ENCODE results near the gene ARHGEF4.

Gene ARHGEF4

GRCh38 chr2:130837811-130838565 is 1.3 kb downstream of the ARHGEF4 start:
- no peak for DNase-seq

GRCh38 chr2:130839011-130839780 is 2.5 kb downstream of the ARHGEF4 start:
- DNase-seq, result no peak

GRCh38 chr2:130840506-130840905 is 3.8 kb downstream of the ARHGEF4 start:
- DNase-seq, result no peak

DNA sequence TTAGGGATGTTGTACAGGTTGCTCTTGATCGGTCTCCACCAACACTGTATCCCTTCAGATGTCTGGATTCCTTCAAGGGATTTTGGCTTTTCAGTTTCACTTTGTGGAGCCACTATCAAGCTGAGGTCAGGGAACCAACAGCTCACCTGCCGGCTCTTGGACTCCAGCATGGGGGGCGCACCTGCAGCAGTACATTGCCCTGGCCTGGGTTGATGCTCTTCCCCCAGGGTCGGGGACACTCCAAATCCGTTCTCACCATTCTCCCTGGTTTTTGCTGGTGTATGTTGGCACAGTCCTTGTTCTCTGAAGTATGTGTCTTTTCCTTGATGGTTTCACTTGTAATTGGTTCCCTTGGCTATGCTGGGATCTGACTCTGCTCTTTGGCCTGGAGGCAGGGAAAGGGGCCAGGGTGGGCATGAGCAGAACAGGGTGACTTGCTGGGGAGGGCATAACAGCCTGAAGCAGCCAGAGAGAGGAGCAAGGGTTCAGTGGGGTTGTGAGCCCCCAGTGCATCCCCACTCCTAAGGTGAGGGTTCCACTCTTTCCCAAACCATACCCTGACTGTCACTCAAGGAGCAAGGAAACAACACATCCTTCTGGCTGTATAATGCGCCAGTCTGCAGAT is 5.1 kb downstream of the ARHGEF4 start:
- no peak for DNase-seq

- DNase-seq, result no peak
These were observed 6.1 kb downstream of the ARHGEF4 start for GRCh38 chr2:130842770-130843169.

DNA sequence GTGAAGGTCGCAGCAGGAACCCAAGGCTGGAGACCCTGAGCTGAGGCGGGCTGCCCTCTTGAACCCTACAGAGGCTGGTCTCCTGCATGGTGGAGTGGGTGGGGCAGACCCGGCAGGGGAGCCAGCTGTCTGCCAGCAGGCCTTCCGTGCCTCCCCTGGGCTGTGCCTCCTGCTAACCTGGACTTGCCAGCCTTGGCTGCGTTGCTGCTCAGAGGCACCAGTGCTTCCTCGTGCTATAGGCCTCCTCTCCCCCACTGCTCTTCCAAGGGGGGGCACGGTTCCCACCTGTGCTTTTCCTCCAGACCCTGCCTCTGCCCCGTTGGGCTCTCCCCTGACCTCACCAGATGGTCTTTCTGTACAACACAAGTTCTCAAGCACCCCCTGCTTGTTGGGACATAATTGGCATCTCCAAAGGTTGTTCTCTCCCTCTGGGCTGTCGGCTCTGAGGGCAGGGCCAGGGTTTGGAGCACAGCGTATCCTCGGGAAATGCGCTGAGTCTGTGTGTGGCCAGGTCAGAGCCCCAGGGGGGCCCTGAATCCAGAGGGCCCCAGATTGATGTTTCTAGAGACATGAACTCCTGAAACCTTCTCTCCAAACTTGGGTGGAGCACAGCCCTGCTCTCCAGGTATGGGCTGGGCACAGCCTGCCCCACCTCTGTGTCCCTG is 6.7 kb downstream of the ARHGEF4 start:
- DNase-seq, result no peak

- DNase-seq, result no peak
These were observed 7.4 kb downstream of the ARHGEF4 start for GRCh38 chr2:130844161-130844560.

- DNase-seq, result no peak
These were observed 8.9 kb downstream of the ARHGEF4 start for GRCh38 chr2:130845505-130846085.

DNA sequence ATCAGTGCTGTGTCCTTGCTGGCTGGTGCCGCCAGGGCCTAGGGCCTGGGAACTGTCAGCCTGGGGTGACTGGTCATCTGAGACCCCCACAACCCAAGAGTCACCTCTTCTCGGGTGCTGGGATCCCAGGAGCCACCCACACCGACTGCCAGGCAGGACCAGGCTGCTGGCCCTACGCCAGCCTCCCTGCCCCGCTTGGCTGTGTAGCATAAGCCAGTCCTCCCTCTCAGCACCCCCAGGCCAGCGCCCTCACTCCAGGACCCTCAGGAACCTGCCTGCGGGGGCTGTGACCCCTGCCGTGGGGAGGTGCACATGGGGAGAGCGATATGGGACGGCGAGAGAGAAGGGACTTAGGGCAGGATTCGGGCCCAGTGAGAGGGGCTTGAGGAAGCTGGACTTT is 9.5 kb downstream of the ARHGEF4 start:
- no peak for DNase-seq

DNA sequence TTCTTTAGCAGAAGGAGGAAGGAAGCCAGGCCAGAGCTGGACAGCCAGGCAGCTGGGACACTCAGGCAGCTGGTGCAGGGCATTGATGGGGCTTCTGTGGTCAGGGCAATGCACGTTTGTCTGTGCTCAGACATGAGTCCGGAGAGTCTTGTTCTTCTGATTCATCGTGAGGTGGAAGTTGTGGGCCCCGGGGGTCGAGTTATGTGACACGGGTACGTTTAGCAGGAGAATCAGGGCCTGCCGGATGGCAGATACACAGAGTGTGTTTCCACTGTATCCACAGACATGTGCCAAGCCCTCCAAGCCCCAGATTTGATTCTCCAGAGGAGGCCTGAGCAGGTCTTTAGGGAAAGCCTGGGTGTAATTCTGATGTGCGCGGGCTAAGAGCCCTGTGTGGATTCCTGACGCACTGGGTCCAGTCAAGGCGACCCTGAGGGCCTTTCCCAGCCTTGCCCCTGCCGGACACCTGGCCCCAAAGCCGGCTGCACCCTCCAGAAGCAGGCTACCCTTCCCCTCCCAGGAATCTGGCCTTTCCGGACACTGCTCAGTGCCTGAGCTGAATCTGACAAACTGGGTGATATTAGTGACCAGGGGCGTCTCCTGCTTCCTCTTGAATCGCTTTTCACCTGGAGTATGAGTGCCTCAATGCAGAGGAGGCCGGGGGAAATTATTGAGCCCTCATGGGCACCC is 10.1 kb downstream of the ARHGEF4 start:
- DNase-seq, result no peak

DNA sequence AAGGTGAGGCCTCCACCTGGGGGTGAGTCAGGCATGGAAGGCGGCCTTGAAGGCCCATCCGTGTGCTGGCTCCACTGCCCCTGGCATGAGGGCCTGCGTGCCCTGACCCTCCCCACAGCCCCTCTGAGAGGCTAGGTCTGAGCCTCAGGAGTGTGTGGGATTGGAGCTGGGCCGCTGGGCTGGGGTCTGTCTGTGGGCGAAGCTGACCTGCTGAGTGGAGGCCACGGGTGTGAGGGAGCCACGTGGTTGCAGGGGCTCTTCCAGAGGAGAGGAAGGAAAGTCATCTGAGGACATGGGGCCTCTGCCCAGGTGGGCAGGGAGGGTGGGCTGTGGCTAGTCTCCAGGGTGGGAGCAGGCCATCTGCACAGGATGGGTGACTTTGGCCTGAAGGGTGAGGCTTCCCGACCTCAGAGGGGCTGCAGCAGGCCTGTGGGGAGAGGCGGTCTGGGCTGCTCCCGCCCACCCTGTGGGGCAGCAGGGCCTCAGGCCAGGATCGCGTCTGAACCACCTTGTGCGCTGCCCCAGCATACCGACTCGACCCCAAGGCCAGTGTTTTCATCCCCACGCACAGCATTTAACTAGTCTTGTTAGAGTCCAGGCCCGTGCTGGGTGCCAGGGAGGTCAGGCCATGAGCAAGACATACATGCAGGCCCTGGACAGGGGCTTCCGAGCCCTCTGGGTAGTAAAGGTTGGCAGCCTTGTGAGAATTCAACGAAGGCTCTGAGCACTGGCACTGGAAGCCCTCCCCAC is 11.2 kb downstream of the ARHGEF4 start:
- DNase-seq, result no peak

- DNase-seq, result no peak
These were observed 12.0 kb downstream of the ARHGEF4 start for GRCh38 chr2:130848526-130849210.

- no peak for DNase-seq
These were observed 13.4 kb downstream of the ARHGEF4 start for GRCh38 chr2:130849896-130850787.

DNA sequence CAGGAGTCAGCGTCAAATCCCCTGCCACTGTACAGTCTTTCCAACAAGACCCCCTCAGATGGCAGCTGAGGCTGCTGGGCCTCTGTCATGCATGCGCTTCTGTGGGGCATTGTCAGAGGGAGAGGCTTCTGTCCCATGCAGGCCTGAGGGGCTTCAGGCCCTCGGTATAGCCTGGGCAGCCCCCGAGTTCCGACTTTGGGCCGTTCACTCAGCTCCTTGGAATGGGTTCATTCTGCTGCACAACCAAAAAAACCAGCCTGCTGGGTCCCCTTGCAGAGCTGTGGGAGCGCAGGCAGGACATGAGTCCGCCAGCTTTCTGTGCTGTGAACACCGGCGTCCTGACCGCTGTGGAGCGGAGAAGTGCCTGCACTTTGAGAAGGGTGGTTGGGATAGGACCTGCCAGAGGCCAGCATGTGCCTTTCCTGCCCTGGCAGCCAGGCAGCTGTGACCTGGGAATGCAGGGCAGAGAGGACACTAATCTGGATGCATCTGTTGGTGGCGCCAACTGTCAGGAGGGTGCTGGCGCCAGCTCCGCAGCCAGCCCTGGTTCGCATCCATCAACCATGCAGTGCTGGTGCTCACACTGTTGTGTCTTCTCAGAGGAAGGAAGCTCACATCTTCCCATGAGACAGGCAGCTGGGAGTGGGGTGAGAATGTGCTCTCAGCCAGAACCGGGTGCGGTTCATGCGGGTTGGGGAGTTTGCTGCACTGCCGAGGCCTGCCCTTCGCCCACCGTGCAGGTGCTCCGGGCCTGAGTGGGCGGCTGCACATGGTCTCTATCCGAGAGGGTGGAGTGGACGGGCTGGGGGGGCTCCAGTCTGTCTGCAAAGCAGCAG is 14.3 kb downstream of the ARHGEF4 start:
- DNase-seq, result no peak

DNA sequence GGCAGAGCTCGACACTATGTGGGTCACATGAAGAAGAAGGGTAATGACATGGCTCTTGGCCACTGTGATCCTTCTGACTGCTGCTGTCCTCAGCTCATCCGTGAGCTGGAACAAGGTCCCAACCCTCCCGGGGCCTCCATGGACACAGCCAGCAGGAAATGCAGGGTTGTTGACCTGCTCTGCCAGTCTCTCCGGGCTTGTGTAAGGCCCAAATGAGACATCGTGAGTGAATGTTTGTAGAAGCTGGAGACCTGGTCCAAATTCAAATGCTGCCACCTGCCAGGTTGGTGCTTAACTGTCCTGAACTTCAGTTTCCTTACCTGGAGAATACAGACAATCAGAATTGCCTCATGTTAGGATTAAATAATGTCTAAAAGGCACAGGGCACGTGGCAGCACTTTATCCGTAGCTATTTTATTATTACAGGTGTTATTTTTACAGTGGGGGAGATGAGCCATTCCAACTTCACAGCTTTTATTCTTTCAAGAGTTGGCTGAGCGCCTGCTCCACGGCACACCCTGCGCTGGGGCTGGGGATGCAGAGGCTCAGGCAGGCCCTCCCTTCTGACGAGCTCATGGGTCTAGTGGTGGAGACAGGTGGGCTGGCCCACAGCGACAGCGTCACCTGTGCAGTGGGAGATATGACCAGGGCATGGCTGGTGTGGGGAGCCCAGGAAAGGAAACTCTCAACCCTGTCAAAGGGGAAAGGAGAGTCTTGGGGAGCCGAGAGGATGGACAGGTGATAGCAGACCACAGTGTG is 15.1 kb downstream of the ARHGEF4 start:
- DNase-seq, result no peak

GRCh38 chr2:130852521-130853115 is 15.9 kb downstream of the ARHGEF4 start:
- no peak for DNase-seq

DNA sequence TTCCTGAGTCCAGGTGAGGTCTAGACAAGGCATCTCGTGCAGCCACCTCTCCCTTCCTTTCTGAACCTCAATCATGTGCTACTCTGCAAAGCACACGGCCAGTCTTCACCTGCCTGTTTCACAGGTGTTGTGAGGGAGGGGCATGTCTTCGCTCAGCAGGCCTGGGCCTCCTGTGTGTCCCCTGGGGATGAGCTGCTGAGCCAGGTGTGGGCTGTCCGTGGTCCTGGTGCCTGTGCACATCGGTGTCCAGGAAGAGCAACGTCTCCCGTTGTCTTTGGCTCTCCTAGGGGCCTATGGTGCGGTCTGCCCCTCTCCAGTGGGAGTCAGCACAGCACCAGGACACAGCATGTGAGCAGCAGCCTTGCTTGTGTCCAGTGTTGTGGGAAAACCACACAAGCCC is 16.7 kb downstream of the ARHGEF4 start:
- DNase-seq, result no peak

DNA sequence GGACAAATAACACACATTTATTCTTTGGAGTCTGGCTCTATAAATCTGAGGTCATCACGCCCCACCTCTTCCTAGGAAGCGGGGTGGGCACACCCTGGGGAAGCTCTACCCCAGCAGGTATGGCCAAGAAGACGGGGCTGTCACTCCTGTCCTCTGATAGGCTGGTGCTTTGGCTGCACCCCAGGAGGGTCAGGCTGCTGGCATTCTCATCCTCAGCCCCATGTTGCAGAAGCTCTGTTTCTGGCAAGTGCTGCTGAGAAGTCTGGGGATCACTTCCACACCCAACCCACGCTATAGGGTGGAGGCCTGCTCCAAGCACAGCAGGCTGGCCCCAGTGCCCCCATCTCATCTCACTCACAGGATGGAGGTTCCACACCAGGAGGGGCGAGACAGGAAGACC is 17.6 kb downstream of the ARHGEF4 start:
- DNase-seq, result no peak

Measured in activated CD8-positive, alpha-beta memory T cell treated with anti-CD3 and anti-CD28 coated beads for 24 hours (primary cell).